22Rv1 (cell line): ENCODE results near the gene RGS6.

Experiments used
- H3K27ac ChIP-seq: fragments of 450-650 bp; 2 replicates; pipeline ENCODE4 v1.5.1; 2017
- ZFX ChIP-seq: fragments of 450-650 bp; IDR thresholded peaks from 2 replicates; pipeline ENCODE4 v1.6.1; 2017; ENCODE audit warnings: antibody characterized with exemption, borderline replicate concordance
- TF ChIP-seq, protein P1 (sequence below): fragments of 450-650 bp; IDR thresholded peaks from 2 replicates; pipeline ENCODE4 v1.5.1; 2017; ENCODE audit warnings: mild to moderate bottlenecking

Gene RGS6

DNA sequence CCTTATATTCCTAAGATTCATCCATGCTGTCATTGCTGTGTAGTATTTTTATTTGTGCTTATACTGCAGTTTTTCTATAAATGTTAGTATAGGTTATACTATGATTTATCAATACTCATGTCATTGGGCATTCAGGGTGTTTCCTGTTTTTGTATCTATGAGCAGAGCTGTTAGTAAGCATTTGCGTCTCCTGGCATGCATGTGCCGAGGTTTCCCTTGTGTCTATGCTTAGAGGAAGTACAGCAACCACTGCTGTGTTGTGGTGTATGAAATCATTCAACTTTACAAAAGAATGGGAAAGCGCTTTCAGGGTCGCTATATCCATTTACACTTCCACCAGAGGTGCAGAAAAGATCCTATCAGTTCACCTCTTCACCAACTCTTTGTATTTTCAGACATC, 122.7 kb downstream of the RGS6 start:
- TF ChIP-seq, protein P1, sequence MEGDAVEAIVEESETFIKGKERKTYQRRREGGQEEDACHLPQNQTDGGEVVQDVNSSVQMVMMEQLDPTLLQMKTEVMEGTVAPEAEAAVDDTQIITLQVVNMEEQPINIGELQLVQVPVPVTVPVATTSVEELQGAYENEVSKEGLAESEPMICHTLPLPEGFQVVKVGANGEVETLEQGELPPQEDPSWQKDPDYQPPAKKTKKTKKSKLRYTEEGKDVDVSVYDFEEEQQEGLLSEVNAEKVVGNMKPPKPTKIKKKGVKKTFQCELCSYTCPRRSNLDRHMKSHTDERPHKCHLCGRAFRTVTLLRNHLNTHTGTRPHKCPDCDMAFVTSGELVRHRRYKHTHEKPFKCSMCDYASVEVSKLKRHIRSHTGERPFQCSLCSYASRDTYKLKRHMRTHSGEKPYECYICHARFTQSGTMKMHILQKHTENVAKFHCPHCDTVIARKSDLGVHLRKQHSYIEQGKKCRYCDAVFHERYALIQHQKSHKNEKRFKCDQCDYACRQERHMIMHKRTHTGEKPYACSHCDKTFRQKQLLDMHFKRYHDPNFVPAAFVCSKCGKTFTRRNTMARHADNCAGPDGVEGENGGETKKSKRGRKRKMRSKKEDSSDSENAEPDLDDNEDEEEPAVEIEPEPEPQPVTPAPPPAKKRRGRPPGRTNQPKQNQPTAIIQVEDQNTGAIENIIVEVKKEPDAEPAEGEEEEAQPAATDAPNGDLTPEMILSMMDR = no peak
- no peak for TF ChIP-seq ZFX
- no peak overlapping the region for H3K27ac ChIP-seq

DNA sequence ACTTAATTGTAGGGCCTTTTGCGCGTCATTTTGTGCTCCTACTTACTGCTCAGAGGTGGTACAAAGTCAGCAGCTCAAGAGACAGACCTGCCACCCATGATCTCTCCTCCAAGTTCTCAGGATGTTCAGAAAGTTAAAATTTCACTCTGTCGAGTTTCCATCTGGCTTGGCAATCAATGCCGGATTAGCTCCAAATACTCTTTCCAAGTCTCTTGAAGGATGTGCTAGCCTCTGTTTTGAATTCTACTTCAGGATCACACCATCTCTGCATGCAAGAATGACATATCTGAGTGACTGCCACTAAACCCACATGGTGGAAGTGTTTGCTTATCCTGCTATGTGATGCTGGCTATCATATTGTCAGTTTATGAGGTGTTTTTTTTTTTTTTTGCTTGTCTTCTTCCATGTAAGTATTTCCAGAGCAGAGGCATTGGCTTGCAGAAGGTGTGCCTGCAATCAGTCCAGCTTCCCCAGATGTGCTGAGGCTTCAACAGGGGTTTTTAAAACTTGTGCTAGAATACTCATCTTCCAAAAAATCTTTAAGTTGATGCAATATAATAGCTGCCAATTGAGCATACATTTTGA, 125.6 kb downstream of the RGS6 start:
- TF ChIP-seq, protein P1 = no peak
- no peak for TF ChIP-seq ZFX
- no peak overlapping the region for H3K27ac ChIP-seq

DNA sequence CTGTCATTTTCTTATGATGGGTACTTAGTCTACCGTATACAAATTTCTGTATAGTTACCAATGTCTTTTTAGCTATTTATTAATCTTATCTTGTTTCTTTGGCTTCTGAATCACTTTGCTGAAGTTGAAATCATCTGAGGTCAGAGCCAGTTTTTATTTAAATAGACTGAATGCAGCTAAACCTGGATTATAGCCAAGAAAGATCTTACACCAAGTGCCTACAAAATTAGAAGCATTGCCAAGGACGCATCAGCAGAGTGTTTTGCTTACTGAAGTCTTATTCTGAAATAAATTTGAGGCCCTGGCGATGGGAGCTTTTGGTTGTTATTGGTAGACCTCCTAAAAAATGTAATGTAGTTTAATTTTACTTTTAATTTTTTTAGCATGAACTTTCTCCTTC, 128.2 kb downstream of the RGS6 start:
- H3K27ac ChIP-seq = no peak overlapping the region
- TF ChIP-seq, protein P1 = no peak
- no peak for TF ChIP-seq ZFX

DNA sequence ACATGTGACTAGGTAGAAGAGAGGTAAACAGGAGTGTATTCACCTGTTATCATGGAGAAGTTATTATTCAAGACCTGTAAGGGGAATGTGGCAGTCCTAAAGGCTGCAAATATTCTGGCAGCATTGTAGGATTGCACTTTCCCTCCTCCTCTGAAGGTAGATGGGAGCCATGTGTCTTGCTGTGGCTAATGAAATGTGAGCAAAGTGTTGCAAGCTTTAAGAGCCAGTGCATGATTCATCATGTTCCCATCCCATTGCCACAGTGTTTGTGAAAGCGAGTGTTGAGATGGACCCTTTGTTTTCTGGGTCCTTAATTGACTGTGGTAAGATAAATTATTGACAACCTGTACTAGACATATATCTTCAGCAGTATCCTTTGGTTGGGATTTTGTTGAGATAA, 128.7 kb downstream of the RGS6 start:
- TF ChIP-seq ZFX = no peak
- TF ChIP-seq, protein P1 = no peak

DNA sequence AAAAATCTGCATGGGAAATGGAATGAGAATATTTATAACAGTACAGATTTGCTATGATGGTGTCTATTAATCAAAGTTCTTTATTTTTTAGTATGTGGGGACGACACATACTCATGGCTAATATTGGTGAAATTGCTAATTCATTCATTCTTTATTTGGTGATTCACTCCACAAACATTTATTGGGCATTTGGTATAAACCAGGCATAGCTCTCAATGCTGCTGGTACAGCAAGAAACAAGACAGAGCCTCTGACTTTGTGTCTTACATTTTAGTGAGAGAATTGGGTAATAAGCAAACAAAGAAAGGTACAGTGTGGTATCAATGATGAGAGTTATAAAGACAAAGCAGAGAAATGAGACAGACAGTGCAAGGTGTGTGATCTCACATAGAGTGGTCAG, 129.5 kb downstream of the RGS6 start:
- no peak overlapping the region for H3K27ac ChIP-seq
- no peak for TF ChIP-seq ZFX
- TF ChIP-seq, protein P1 = no peak

More for the DNA sequence above, 128.7 kb downstream of the RGS6 start:
- no peak overlapping the region for H3K27ac ChIP-seq

DNA sequence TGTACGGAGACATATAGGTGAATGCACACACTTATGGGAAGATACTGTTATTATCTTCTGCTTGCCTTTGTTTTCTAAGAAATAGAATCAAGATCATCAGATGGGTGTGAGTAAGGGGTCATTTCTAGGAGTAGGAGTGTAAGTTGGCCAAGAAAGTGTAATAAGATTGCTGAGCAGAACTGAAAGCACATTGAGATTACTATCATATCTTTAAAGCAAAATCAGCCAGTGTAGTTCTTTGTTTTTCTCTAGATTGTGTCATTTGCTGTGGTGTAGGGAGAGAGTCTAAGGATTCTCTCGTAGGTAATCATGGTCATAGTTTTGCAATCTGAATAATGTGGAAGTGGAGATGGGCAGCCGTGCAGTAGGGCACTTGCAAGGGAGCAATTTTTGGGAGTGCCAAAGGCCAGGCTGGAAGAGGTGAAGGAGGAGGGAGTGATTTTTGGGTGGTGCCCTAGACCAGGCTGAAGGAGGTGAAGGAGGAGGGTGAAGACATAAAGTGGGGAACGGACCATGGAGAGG, 131.6 kb downstream of the RGS6 start:
- H3K27ac ChIP-seq = no peak overlapping the region
- TF ChIP-seq, protein P1 = no peak
- no peak for TF ChIP-seq ZFX

DNA sequence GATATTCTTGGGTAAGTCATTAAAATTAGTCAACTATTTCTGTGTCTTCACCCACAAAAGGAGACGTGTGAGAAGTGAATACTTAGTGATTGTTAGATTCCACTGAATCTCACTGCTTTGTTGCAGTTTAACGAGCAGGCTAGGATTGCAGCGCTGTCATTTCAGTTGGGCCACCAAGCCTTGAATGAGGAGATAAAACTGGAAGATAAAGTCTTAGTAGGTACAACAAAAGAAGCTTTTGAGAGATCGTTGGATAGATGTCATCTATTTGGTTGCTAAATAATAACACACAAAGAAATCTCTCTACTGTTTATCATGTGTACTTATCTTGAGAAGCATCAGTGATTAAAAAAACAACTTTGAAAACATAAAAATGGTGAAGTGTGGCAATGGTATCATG, 132.3 kb downstream of the RGS6 start:
- no peak overlapping the region for H3K27ac ChIP-seq
- TF ChIP-seq, protein P1 = no peak
- no peak for TF ChIP-seq ZFX
